GM21737 (cell line): Measurements from ENCODE around the gene SLC8A1.

Source experiments
- ATAC-seq: cut with Tn5 transposase; IDR thresholded peaks from one replicate; pipeline ENCODE4 v1.9.1; 2021; ENCODE audit warnings: mild to moderate bottlenecking, moderate library complexity; ENCODE audit not compliant: unreplicated experiment

SLC8A1 gene

DNA sequence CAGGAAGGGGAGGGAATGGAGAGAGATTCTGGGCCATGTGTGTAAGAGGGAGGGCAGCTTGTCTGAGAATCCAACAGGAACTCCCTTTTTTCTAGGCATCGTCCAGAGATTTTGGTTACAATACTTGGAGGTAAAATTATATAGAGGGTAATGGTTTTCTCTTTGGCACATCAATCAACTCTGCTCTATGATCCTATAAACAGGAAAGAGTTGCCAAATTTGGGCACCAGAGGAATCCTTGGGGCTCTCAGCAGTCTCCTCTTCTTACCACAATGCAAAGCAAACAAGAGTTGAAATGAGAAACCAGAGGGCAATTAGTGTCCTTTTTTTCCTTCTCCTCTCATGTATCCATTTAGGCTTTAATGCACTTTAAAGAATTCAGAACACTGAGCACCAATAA, 243.4 kb downstream of the SLC8A1 start:
- no peak for ATAC-seq

- ATAC-seq: no peak
These were observed 247.6 kb downstream of the SLC8A1 start for GRCh38 chr2:40204268-40204667.

- ATAC-seq: no peak
These were observed 249.0 kb downstream of the SLC8A1 start for GRCh38 chr2:40202798-40203400.

DNA sequence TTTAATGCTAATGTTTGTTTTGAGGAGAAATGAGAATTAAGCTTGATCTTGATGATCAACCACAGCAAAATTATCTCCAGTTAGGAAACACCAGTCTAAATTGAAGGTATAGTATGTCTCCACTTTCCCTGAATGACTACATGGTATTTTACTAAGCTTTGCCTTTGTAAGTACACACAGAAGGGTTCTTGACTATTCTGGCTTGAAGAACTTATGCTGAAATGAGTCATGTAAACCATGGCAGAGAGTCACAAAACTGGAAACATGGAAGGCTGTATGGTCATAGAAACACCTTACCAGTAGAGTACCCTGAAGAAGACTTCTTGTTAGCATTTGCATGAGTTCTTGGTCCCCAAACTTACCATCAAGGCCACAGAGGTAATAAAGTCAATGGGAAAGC, 250.5 kb downstream of the SLC8A1 start:
- ATAC-seq: no peak

DNA sequence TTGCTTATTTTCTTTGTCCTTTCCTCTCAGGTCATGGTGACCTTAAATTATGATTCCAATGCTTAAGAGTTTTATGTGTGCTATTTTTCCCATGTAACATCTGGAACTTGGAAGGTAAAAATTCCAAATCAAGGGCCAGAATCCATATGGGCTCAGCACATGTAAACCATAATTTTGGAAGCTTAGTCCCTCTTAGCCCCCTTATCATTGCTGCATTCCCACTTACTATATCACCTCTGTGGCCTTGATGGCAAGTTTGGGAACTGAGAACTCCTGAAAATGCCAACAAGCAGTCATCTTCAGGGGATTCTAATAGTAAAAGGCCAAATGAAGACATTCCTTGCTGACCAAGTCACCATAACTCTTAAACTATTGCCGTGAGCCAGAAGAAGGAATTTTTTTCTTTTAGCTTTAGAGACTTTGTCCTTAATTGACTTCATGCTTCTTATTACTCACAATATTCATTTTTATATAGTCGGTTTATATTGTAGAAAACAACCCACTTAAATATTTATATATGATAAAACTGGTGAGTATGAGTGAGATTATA, 251.4 kb downstream of the SLC8A1 start:
- no peak for ATAC-seq

DNA sequence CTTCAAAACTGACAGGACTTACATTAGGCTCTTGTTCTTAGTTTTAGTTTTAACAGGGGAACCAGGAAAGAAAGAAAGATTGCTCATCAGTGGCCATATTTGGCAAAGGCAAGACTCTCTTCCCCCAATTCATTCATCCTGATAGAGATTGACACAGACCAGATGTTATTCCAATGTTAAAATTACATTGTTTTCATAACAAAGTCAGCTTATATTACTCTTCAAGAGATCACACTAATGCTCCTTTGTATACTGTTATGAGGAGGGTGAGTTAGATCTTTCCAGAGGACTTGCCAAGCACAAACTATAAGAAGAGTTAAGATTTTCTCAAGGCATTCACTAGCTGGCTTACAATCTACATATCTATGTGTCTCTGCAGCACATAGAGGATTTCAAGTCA, 252.1 kb downstream of the SLC8A1 start:
- ATAC-seq: no peak

DNA sequence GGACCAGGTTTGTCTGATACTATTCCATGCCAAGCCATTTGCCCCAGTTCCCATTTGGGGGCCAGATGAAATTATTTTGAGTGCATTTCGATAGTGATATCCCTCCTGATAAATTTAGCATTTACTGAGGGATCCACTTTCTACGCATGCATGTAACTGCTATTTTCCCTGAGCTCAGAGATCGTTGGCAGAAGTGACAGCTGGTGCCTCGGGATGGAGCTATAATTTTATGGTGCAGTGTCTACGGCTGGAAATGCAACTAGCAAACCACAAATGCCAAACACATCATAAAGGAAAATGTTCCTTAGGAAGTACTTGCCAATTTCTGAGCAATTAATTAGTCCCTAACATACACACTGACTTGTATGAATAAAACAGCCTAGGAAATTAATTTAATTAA, 254.8 kb downstream of the SLC8A1 start:
- no peak for ATAC-seq

- ATAC-seq: no peak
These were observed 258.2 kb downstream of the SLC8A1 start for GRCh38 chr2:40193670-40194026.

DNA sequence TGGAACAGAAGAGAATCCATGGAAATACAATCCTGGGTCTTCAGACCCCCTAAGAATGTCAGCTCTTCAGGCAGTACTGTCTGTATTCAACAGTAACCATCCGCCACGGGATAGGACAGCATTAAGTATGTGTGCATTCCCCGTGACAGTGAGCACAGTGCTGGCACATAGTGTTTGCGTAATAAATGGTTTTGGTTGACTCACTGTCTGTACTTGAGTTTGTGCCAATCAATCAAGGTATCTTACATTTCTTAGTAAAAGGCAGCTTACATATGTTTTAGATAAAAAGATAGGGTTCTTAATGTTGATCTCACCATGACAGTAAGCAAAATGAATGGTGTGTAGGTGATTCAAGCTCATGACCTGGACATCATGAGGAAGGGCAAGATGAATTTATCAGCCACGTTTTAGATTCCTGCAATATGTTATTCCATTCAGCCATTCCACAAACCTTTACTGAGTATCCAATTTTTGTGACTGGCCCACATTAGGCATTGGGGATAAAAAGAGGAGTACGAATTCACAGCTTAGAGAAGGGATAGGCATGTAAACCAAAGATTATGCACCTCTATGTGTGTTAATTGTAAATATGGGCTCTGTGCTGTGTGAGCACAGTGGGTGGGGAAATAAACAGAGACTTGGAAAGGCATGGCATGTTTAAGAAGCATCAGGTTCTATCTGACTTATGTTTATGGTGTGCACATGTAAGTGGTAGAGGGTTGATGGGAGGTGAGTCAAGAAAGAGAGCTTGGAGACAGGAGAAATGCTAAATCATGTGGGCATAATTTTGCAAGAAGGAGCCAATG, 258.8 kb downstream of the SLC8A1 start:
- ATAC-seq: no peak

GRCh38 chr2:40190457-40190856, 261.4 kb downstream of the SLC8A1 start:
- ATAC-seq: no peak

- ATAC-seq: no peak
These were observed 262.0 kb downstream of the SLC8A1 start for GRCh38 chr2:40189881-40190280.

- no peak for ATAC-seq
These were observed 264.8 kb downstream of the SLC8A1 start for GRCh38 chr2:40187054-40187453.

GRCh38 chr2:40184551-40184950, 267.3 kb downstream of the SLC8A1 start:
- no peak for ATAC-seq

- no peak for ATAC-seq
These were observed 270.0 kb downstream of the SLC8A1 start for GRCh38 chr2:40181855-40182254.

GRCh38 chr2:40179801-40180200, 272.1 kb downstream of the SLC8A1 start:
- no peak for ATAC-seq

GRCh38 chr2:40178971-40179370, 272.9 kb downstream of the SLC8A1 start:
- no peak for ATAC-seq

DNA sequence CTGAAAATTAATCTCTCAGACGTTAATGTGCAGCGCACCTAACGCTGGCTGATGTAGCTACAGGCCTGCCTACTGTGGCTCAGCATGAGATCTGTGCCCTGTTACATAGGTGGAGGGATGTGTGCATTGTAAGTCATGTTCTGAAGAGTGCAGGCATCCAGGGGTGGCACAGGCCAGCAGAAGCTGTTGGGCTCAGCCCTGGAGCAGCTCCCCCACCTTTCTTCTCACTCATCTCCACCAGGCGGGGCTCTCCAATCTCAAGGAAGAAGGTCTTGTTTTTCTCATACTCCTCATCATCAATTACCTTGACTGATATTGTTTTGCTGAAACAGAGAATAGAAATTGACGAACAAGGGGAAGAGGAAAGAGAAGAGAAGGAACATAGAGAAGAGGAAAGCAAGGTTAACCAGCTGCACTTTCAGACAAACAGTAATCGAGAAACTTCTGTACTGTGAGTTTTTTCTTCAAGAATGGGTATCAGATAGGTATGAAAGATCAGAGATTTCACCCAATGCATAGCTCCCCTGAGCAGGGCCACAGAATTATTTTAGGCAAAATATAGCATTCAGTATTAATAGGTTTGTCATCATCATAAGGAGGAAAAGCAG, 273.6 kb downstream of the SLC8A1 start:
- no peak for ATAC-seq

- no peak for ATAC-seq
These were observed 274.5 kb downstream of the SLC8A1 start for GRCh38 chr2:40177366-40177765.

GRCh38 chr2:40173276-40173675, 278.6 kb downstream of the SLC8A1 start:
- ATAC-seq: no peak

DNA sequence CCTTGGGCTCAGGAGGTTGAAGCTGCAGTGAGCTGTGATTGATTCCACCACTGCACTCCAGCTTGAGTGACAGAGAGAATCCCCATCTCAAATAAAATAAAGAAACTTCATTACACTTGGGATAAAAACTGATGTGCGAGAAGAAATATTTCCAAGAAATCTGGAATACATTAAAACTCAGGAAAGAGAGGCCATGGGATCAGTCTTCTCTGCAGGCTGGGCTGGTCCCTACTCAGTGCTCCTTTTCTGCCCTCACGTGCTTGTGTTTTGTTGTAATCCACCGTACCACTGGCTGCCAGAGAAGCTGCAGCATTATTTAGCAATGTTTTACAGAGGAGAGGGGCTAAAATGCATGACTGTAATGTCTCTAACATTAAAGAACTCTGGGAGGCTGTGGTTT, 282.0 kb downstream of the SLC8A1 start:
- no peak for ATAC-seq

- ATAC-seq: no peak
These were observed 282.5 kb downstream of the SLC8A1 start for GRCh38 chr2:40169430-40169829.

GRCh38 chr2:40168546-40168945, 283.3 kb downstream of the SLC8A1 start:
- ATAC-seq: no peak
